Activated T-helper 9 cell treated with anti-CD3 and anti-CD28 coated beads, Interleukin-2, amount 50 U/mL, for 16 hours (primary cell): ENCODE measurements around the gene EXPH5.
A peak's percentile ranks its signal among the peaks of the same experiment; 100 is the strongest.
"Not testable (repeated sequence)": the region's sequence is repeated elsewhere in the genome, so short reads cannot be mapped to it uniquely, and the experiment has no call there.

Experiments
- DNase-seq: peaks from one replicate; pipeline ENCODE4 v3.0.0-alpha.2; 2020; ENCODE audit warnings: low read depth

Gene EXPH5, protein sequence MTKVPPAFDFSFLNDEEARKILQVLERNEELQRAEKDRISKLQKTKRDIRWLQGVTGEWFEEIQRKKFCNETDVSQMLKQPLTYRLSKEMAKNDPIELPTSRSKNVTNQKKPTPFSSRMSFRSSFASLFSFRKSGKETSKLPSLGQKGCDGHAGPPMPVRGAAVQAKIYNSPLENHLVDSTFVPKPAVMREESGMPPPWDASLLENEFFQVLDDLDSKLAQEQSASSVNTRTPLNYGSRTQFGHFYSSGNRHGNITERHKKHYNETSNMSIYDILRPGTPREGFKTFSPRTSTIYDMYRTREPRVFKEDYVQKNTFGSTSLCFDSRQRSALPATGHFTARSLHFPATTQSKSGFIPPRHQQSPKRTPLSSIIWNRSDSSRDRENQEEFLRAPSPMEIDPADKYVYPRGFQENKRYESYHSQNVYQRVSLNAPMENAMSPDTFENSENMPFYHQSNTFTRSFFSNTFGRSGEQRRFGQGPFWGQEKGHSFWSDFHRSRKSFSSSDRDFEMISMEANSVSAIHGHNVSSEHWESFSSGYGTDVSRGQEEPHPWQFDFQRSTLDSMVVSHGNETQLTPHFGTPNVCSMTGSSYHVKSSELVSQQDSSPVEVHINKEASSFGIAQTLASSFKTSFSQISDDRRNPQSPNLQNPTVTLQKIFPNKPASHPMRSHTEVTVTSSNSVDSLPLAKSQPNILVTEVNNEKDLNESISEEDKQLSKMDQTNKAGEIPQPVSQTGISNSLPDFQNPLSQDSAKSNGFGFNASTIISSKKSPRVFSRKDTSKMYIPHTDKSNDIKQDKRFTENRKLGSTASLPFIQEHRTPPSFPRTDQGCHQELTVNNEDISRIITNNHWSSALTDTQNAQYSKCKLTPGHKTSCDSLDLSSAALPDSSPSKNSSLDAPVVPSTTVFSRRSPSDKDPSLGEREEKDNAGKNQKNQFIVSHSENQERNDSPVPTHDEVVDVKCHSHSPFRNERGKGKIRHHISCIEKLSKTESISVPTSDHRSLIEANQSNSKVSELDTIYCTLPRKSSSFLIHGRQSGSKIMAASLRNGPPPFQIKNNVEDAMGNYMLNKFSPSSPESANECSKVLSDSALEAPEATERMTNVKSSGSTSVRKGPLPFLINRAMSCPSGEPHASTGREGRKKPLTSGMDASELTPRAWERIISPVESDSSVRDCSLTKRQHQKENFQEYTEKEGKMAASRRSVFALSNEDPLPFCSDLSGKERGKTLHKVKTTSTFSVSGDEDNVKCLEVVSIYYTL (N-terminal part only)

DNA sequence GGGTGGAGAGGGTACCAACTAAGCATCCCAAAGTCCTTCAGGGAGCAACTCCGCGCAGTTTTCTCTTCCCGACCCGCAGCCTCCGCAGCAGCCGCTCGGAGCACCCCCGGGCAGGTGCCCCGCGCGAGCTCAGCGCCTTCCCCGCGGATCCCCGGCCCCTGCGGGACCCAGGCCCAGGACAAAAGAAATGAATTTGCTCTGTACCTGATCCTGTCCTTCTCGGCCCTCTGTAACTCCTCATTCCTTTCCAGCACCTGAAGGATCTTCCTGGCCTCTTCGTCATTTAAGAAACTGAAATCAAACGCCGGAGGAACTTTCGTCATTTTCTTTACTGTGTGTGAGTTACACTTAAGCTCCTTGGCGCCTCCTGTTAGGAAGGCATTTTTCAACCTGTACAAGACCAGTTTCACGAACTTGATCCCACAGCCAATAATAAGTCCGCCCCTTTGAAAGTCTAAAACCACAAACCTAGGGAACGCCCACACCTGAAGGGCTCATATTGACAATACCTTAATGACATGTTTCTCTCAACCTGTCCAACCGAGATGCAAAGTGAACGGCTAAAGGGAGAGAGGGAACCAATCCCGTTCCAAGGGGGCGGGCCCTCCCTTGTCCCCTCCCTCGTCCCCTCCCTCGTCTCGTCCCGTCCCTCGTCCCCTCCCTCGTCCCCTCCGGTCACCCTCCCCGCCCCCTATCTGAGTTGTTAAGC, at the start of gene EXPH5:
Gene EXPH5, minus strand, starts transcription at position 555 of the 709 bp plus-strand sequence. Its CDS starts 232 bp downstream, at position 323.
- DNase-seq: peak; percentile 78

DNA sequence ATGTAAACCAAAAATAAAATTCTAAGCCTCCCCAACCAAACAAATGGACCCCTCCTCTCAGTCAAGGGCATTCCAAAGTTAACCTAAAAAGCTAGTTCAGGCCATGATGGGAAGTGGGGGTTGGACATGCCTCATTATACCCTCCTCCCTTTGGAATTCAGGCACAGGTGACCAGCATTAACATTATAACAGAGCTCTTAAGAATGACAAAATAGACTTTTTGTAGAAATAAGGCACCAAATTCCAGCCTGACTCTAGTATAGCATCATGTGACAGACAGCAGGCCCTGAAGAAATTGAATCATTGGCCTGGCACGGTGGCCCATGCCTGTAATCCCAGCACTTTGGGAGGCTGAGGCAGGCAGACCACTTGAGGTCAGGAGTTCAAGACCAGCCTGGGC, 48.2 kb upstream of the EXPH5 start:
- not testable (repeated sequence) for DNase-seq

DNA sequence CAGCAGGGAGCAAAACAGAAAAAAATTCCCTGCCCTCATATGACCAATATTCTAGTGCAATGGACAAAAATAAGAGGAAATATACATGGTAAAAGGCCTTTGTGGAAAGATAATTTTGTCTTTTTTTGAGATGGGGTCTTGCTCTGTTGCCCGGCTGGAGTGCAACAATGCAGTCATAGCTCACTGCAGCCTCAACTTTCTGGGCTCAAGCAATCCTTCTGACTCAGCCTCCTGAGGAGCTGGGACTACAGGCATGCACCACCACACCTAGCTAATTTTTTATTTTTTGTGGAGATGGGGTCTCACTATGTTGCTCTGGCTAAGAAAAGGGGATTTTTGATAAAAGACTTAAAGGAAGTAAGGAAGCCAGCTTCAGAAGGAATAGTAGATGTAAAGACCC, 45.6 kb upstream of the EXPH5 start:
- DNase-seq: no peak

DNA sequence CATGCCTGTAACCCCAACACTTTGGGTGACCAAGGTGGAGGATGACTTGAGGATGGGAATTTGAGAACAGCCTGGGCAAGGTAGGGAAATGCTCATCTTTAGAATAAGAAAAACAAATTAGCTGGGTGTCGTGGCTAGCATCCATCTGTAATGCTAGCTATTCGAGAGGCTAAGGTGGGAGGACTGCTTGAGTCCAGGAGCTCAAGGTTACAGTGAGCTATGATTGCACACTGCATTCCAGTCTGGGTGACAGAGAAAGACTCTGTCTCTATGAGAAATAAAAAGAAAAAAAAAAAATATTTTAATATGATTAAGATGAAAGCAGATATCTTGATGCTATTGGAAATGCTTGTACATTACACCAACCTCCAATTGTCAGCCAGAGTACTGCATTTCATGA, 42.7 kb upstream of the EXPH5 start:
- no peak for DNase-seq

DNA sequence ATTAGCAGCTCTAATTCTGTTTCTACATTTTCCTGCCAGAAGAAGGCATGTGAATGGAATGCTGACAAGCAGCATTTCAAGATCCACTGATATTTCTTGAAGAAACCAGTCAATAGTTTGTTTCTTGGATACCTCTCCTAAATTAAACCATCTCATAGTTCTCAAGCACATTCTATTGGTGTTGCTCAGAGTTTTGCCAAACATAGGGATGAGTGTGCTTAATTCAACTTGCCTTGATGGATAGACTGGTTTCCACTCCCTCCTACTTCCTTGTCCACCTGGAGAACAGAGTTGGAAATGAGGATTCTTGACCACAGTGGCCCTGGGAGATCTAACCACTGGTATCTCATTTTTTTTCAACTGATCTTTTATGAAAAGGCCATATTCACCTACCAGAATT, 41.5 kb upstream of the EXPH5 start:
- DNase-seq: no peak

DNA sequence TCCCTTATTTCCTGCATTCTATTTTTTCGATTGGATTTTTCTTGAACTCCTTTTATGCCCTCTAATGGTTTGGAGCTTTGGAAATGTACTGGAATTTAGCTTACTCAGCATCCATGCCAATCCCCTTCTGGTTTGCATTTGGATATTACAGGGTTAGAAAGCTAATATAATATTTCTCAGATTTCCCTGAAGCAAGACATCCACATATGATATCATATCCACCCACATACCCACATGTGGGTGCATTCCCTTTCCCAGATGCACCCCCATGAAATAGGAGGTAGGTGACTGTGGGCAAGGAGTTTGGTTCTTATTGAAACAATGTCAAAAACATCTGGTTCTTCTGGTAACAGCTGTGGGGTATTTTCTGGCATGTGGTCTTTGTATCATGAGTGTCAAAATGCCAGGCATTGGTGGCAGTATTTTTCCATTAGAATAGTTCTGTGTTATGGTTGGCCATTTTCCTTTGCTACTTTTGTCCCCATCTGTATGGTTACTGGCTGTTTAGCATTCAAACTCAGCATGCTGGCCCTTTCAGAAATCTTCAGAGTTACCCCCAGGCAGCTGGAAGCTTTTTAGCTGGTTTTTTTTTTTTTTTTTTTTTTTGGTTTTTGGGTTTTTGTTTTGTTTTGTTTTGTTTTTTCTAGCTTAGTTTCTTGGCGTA, 38.6 kb upstream of the EXPH5 start:
- no peak for DNase-seq

DNA sequence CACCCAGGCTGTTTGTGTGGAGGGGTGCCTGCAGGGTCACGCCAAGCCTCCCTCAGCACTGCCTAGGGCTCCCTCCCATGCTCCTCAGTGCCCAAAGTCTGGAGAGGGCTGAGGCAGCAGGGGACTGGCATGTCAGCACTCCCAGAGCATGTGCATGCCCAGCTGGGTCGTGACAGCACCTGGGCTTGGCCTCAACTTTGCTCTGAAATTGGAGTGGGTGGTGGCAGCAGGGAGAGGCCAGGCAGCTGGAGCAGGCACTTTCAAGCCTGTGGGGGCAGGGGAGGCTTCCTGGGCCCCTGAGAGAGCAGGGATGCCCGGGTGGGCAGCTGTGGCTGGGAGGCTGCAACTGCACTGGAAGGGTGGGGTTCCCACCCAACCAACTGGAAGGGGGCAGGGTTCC, 35.7 kb upstream of the EXPH5 start:
- no peak for DNase-seq

DNA sequence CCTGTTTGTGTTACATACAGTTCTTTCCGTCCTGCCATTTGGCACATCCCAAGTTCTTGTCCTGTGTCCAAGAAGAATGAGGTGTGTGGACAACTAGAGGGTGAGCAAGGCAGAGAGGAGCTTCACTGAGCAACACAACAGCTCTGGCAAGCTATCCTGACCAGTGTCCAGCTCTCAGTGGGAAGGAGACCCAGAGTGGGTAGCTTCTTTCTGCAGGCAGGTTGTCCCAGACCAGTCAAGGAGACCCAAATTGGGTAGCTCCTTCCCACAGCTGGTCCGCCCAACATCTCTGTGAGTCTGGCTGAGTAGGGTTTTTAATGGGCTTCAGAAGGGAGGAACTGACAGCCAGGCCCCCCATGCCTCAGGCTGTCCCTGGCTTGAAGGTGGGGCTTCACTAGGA, 35.2 kb upstream of the EXPH5 start:
- DNase-seq: no peak

DNA sequence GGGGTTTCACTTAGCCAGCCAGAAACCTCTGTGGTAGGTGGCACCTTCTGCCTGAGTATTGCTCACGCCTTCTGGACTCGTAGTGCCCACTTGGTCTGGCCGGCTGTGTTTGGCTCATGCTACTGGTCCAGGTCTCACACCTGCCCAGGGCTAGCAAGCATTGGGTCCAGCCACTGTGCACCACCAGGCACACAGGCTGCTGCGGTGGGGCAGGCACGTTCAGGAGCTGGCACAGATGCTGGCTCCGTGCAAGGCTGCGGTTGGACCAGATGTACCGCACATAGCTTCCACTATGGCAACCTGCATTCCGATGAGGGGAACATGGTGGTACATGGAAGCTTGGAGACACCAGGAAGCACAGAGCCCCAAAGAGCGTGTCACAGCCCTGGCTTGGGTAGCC, 34.8 kb upstream of the EXPH5 start:
- no peak for DNase-seq

DNA sequence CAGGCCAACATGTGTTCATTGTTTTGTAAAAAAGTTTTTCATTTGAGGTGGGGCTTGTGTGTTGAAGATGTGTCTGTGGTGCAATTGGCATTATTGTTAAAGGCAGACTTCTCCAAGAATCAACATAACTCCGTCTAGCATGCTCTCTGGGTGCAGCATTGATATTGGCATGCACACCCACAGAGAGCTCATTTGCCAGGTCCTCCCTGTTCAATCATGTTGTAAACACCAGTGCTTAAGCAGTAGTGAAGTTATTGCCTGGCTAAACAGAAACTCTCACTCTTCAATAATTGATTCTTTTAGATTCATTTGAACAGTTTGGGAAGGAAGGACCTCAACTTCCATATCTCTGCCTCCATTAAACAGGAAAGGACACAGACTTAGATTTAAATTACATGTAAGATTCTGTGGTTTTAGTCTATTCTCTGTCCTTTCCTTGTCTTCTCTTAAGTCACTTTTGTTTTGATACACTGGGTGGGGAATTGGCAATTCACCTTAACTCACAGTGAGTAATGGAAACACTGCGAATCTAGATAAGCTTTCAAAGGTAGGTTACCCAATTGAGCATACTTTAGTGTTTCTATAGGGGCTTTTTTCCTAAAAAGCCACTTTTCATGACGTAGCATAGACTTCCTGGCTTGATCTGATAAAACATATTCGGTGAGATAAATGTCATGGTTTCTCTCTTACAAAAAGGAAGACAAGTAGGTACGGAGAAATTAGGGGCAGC, 30.8 kb upstream of the EXPH5 start:
- DNase-seq: no peak

DNA sequence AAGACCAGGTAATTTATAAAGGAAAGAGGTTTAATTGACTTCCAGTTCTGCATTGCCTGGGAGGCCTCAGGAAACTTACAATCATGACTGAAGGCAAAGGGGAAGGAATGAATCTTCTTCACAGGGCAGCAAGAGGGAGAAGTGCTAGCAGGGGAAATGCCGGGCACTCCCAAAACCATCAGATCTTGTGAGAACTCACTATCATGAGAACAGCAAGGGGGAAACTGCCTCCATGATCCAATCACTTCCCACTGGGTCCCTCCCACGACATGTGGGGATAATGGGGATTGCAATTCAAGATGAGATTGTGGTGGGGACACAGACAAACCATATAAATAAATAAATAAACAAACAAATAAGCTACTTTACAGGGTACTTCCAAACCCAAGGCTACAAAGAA, 28.8 kb upstream of the EXPH5 start:
- no peak for DNase-seq

DNA sequence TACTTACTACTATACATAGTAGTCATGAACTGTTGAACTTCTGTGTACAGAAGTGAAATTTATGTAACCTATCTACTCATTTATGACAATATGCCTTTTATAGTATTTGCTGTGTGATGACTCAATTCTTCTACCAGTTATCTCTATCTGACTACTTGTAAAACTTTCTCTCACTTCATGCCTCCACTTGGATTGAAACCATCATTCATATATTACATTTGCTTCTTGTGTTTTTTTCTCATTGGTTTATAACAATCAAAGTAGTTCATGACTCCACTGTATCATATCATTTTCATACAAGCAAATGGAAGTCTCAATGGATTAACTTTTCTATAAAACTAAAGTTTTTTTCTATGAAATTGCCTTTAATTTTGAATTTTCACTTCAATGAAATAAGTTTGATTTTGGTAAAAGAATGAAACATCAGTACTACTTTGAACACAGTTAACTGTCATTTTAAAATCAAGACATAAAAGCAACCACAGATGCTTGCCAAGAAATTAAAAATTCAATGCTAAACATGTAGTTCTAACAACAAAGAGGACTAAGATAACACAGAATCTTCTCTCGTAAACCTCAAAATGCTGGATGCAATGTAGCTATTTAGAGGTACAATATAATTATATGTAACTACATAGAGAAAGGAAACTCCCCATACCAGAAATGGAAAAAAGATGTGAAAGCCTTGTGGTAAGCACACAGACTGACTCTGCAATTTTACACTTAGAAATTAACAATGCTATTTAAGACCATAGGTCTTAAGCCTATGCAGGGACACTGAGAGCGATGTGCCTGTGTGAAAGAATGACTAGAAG, 27.6 kb upstream of the EXPH5 start:
- DNase-seq: no peak

DNA sequence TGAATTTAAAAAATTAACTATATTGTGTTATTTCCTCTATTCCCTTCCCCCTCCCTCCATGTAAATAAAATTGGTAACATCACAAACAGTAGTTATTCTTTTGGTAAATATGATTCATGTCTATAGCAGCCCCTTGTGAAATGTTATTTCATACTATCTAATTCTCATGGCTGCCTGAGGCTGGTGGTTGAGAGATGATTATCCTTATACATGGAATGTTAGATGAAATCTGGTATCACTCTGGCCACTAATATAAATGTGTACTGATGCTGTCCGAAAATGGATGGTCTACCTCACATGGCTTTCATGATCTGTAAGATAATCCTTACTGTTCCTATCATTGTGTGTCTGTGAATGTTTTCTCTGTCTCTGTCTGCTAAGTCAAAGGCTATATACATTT, 25.0 kb upstream of the EXPH5 start:
- DNase-seq: no peak

DNA sequence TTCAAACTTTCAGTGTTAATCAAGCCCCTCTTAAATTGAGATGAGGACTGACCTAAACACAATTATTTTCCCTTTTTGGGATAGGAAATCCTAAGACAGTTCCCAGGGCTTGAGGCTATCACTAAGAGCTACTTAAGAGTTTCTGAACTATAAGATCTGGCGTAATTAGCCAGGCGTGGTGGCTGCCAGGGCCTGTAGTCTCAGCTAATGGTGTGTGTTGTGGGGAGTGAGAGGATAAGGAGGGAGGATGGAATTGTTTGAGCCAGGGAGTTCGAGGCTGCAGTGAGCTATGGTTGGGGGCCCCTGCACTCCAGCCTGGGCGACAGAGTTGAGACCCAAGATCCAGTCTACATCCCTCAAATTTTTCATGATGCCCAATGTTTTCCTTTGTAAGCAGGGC, 23.5 kb upstream of the EXPH5 start:
- DNase-seq: no peak

DNA sequence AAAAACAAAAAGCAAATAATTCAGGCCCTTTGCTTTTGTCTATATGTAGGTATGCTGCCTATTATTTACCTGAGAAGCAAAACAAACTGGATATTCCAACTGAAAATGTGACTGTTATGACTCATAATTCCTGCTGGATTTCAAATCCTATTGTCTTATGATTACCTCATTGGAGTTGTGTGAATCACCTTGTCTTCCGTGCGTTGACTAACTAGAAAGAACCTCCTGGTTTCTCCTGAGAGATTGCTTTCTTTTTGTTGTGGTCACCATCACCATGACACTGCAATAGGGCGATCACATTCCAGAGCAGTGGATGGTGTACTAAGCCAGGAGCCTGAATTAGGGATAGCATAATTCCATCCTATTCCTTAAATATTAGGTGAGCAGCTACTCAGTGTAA, 23.0 kb upstream of the EXPH5 start:
- DNase-seq: no peak

DNA sequence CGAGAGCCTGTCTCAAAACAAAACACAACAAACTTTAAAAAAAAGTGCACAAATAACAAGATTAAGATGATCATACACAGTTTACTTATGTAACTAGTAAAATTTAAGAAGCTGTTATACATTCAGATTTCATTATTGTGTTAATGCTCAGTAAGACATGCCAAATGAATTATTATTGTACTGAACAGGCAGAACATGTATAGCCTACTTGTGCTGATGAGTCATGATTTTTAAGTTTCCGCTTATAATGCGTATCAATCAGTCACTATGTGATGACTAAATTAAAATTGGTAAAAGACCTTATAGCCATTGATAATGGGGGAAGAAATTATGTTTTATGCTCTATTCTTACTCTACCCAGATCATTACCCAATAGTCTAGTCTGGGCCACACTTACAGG, 20.5 kb upstream of the EXPH5 start:
- DNase-seq: no peak

DNA sequence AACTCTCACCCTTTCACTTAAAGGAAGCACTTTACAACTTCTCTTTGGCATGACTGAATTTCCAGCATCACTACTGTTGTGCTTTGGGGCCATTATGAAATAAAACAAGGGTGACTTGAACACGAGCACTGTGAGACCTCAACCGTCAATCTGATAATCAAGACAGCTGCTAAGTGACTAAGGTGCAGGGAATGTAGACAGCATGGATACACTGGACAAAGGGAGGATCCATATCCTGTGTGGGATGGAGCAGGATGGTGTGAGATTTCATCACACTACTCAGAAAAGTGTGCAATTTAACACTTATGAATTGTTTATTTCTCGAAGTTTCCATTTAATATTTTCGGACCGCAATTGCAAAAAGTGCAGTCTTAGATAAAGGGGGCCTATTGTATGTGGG, 16.1 kb upstream of the EXPH5 start:
- DNase-seq: no peak

DNA sequence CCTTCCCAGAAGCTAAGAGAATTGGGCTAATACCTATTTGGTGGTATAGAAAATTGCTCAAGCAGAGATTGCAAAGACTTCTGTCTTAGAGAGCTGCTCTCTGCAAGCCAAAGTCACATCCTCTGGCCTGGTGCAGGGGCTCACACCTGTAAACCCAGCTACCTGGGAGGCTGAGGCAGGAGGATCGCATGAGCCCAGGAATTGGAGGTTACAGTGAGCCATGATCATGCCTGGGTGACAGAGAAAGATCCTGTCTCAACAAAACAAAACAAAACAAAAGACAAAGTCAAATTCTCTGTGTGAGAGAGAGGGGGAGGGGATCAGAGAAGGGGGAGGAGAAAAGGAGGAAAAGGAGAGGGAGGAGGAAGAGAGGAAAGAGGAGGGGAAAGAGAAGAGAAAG, 15.0 kb upstream of the EXPH5 start:
- DNase-seq: no peak

DNA sequence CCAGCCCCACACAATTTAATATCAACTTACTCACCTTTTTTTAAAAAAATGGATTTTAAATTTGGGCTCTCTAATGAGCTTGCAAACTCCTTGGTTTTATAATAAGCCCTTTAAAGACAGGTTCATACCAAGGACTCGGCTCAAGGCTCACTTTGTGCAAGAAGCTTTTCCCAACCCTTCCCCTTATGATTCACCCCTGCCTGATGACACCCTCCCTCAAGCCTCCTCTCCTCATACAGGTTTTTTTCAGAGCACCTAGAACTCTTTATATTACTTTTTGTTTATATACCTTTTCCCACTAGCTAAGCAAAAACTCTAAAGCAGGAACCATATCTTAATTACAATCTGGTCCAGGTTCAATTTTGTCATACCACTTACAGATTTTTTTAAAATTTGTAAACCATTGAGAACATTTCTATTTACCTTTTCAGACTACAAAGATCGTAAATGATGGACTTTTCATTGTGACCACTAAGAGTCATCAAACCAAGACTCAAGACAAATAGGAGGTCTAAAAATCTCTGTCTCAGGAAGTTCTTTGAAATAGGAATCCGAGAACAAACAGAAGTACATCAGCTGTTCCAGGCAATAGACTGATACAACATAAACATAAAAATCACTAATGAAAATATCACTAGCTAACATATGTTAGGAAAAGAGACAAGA, 13.1 kb upstream of the EXPH5 start:
- no peak for DNase-seq
